ENCODE measurements around the gene CYB5A.

The CYB5A gene

DNA sequence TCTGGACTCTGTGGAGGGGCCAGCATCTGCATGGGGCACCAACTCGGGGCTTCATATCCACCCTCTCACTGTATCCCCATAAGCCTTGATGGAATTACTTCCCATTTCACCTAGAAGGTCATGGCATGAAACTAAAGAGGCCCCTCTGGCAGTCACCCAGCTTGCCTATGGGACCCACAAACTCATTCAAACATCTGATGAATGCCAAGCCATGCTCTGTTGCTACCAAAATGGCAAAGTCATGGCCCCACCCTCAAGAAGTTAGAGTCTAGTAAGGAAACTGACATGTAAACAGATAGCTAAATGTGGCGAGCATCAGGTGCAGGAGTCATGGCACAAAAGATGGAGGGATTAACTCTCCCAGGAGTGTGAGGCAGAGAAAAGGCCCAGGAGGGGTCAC is 14.5 kb downstream of the CYB5A start:
- peak; percentile 88 for DNase-seq (ENCODE audit: low spot score)

GRCh38 chr18:74276609-74277008 is 15.2 kb downstream of the CYB5A start:
- no peak for DNase-seq (ENCODE audit: low spot score)

- DNase-seq (ENCODE audit: low spot score), result no peak
These were observed 16.0 kb downstream of the CYB5A start for GRCh38 chr18:74275736-74276135.

DNA sequence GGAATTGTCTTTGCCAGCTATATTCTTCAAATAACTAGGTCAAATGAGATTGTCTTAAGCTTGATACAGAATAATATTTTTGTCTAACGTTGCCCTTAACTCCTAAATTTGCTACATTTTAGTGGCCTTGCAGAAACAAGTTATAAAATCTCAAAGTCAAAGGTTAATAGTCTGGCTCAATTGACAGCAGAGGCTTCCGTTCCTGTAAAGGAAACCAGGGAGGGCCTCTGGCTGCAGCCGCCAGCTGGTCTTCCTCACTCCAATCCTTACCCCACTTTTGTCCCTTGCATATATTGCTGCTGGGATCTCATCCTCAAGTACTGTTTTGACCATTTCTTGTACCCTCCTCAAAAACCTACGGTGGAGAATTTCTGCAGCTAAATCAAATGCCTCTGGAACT is 17.1 kb downstream of the CYB5A start:
- no peak for DNase-seq (ENCODE audit: low spot score)

DNA sequence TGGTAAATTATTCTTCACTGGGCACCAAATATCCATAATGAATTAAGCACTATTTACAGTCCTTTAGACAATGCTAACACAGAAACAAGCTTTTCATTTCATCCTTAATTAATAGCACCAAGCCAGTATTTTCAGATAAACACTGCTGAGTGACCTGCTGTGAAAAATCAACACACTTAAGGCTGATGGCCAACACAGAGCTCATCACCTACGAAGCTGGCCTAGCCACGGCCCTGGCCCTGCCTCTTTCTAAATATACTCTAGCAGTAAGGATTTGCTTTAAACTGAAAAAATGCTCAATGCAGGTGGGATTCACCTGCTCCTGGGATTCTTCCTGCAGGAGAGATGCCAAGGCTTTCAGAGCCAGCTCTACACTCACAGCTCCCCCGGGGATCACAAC is 18.4 kb downstream of the CYB5A start:
- no peak for DNase-seq (ENCODE audit: low spot score)

- no peak for DNase-seq (ENCODE audit: low spot score)
These were observed 20.1 kb downstream of the CYB5A start for GRCh38 chr18:74271635-74272034.

DNA sequence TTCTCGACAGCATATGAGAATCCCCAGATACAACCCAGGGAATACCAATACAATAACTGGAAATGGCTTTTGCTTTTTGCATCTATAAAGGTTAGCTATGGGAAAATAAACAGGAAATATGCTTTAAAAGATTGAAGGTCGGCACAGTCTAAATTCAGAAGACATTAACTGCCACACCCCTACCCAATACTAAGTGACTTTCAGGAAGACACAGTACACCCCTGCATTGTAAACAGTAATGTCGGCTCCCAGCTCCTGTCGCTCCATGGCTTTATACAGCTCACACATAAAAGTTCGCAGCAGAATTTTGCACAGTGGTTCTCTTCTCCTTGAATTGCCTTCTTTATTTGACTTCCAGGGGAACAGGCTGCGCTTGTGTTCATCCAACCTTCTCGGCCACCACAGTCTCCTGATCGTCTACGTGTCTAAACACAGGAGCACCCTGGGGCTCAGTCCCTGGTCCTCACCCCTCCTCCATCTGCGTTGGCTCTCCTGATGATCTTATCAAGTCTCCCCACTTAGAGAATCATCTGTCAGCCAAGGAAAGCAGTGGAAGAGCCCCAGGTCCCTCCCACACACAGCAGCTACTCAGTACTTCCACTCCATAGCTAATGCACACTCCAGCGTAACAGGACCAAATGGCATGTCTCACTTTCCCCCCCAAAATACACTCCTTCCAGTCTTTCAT is 22.7 kb downstream of the CYB5A start:
- DNase-seq (ENCODE audit: low spot score), result no peak

DNA sequence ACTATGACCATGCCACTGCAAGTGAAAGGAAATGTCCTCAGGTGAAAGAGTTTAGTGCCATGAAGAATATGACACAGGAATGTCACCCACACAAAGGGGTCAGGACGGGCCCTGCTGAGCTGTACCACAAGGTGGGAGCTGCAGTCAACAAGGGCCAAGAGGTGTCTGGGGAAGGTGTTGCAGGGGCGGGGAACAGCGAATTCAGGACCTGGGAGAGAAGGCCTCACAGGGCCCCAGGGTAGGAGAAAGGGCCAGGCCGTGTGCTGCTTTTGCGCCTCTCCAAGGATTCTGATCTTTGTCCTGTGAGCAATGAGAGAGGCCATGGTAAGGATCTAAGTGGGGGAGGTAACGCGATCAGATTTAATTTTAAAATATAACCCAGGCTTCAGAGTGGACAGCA is 23.6 kb downstream of the CYB5A start:
- no peak for DNase-seq (ENCODE audit: low spot score)

DNA sequence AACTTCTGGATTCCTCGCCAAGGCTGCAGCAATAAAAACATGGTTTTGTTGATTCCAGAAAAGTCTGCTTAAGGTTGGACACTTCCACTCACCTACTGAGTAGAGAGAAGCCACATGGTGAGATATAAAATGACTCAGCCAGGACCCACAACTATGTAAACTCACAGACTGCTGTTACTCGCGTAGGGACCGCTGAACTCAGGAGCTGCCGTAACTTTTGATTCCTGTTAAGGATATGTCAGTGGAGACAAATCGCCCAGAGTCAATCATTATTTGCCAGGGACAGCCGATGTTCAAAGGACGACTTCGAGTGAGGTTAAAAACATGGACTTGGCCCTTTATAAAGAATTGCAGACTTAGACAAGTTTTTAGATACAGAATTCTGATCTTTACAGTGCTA is 25.6 kb downstream of the CYB5A start:
- no peak for DNase-seq (ENCODE audit: low spot score)

GRCh38 chr18:74265546-74266098 is 26.1 kb downstream of the CYB5A start:
- no peak for DNase-seq (ENCODE audit: low spot score)

GRCh38 chr18:74264303-74265020 is 27.3 kb downstream of the CYB5A start:
- DNase-seq (ENCODE audit: low spot score), result no peak

GRCh38 chr18:74261053-74261713 is 30.6 kb downstream of the CYB5A start:
- no peak for DNase-seq (ENCODE audit: low spot score)

- no peak for DNase-seq (ENCODE audit: low spot score)
These were observed 32.4 kb downstream of the CYB5A start for GRCh38 chr18:74259347-74259746.

DNA sequence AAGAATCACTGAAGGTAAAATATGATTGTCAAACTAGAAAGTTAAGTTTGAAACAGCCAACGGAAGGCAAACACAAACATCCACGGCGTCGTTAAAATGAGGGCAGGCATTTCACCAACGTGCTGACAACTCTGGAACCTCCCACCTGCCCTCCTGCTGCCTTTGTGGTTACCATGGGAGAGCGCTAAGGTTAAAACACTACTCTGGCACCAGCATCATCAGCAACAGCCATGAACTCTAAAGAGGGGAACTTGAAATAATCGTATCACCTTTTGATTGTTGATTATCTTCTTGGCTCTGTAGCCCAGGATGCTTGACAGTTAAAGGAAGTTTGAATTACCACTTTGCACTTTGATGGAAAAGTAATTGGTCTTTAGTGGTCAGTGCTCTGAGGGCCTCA is 34.7 kb downstream of the CYB5A start:
- no peak for DNase-seq (ENCODE audit: low spot score)

DNA sequence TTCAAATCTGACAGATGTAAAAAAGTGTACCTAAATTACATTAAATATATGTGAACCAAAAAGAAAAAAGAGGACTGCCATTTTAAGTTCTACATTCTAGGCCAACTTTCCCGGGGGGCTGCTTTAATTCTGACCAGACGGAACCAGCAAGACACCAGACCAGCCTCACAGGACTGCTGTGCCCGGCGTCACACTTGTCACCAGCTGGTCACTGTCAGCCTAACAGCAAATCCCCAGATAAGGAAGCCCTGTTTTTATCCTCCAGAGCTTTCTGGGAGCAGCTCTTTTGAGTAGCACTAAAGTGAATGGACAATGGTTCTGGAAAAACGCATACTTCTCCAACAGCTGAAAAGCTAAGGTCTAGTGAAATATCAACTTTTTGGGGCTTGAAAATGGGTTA is 35.6 kb downstream of the CYB5A start:
- no peak for DNase-seq (ENCODE audit: low spot score)

DNA sequence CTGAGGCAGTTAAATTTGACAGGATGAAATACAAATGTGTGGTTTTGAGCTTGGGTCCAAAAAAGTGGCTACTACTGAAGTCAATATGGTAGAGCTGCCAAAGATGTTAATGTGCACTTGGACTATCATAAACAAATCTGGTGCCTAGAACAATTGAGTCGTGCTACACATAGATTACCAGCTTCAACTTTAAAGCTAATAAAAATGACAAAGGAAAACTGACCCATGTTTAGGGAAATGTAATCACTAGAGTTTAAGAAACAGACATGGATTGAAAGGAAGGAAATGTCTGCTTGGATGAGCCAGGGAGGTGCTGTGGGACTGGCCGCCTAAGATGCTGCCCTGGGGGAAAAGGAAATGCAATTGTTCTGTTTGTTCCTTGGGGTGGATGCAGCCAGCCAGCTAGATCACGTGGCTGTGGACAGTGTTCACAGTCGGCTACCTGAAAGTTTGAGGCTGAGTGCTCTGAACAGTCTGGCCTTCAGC is 36.6 kb downstream of the CYB5A start:
- DNase-seq (ENCODE audit: low spot score), result no peak

- DNase-seq (ENCODE audit: low spot score), result no peak
These were observed 39.7 kb downstream of the CYB5A start for GRCh38 chr18:74252039-74252395.

GRCh38 chr18:74251297-74252038 is 40.3 kb downstream of the CYB5A start:
- DNase-seq (ENCODE audit: low spot score), result peak; percentile 68

GRCh38 chr18:74250131-74250530 is 41.6 kb downstream of the CYB5A start:
- DNase-seq (ENCODE audit: low spot score), result no peak

GRCh38 chr18:74249181-74249968 is 42.4 kb downstream of the CYB5A start:
- DNase-seq (ENCODE audit: low spot score), result no peak

DNA sequence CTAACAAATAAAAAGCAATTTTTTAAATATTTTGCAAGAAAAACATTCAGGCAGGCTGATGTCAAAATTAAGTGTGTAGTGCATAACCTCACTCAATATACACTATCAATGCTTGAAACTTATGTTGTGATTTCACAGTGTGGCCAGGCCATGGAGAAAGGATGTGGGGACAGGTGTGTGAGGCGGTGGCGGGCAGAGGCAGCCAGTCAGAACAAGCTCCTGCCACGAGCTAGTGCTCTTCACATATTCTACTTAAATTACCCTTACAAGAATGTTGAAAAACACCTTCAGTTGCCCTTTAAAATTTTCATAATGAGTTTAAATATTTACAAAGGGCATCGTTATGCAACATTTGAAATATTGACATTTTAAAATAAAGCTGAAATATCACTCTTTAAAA is 43.2 kb downstream of the CYB5A start:
- DNase-seq (ENCODE audit: low spot score), result no peak
